B cell (primary cell): ENCODE data around the gene CAMSAP2. TPM values are rescaled to one million over a fixed set of nuclear protein-coding genes. Genes with fewer than 3 reads are reported as not detected.

ENCODE experiments used
- ATAC-seq: fragments of 200-7000 bp; cut with Tn5 transposase; one replicate; pipeline ENCODE4 v1.10.0; 2021; ENCODE audit warnings: low read depth, mild to moderate bottlenecking, moderate number of reproducible peaks, moderate library complexity
- CTCF ChIA-PET: fragments of 350-600 bp; sonication (Branson Sonifier 250); formaldehyde crosslinking; loops from one replicate; lab custom pipeline; 2021; ENCODE audit warnings: antibody characterized with exemption, inconsistent platforms; lab: Charles Lee
- POLR2A ChIA-PET: fragments of 350-600 bp; sonication (Branson Sonifier 250); formaldehyde crosslinking; loops from one replicate; lab custom pipeline; 2021; ENCODE audit warnings: antibody characterized with exemption; lab: Charles Lee
- DNase-seq: peaks from one replicate; pipeline ENCODE4 v3.0.0; 2013
- H2AFZ ChIP-seq: 2 replicates; pipeline ENCODE4 v1.6.1; 2012; ENCODE audit warnings: mild to moderate bottlenecking, low read depth, low read length; ENCODE audit not compliant: insufficient read depth, poor library complexity, severe bottlenecking
- H3K27ac ChIP-seq, 2 donors: 1 replicate in 1 of 2; 2 replicates in 1 of 2; pipeline ENCODE4 v1.5.1; 2012 to 2013; ENCODE audit warnings: low read length in 2 of 2, mild to moderate bottlenecking in 2 of 2, moderate library complexity in 1 of 2
- H3K27me3 ChIP-seq, 4 experiments: fragments of 200-600 bp in 1 of 4; sonication (generic) in 1 of 4; replicated peaks in 1 of 4; 1 replicate in 2 of 4; 2 replicates in 2 of 4; pipeline versions ENCODE4 v1.6.1 to v1.7.0; 2013 to 2016; ENCODE audit warnings: low read length in 3 of 4, mild to moderate bottlenecking in 2 of 4, mixed read lengths in 1 of 4, moderate library complexity in 1 of 4; ENCODE audit not compliant: insufficient read depth in 4 of 4, control insufficient read depth in 3 of 4; ENCODE audit errors: control extremely low read depth in 1 of 4
- H3K36me3 ChIP-seq, 2 experiments: replicated peaks in 1 of 2; 1 replicate in 1 of 2; 2 replicates in 1 of 2; pipeline versions ENCODE4 v1.6.1 to v1.7.1; 2013; ENCODE audit warnings: low read length in 1 of 2; ENCODE audit not compliant: insufficient read depth in 2 of 2, control insufficient read depth in 1 of 2; ENCODE audit errors: control extremely low read depth in 1 of 2, extremely low read depth in 1 of 2
- H3K4me1 ChIP-seq, 2 donors: fragments of 200-600 bp in 1 of 2; sonication (generic) in 1 of 2; 1 replicate in 1 of 2; 2 replicates in 1 of 2; pipeline versions ENCODE4 v1.5.1 to v1.6.1; 2013 to 2017; ENCODE audit warnings: low read length in 2 of 2; ENCODE audit not compliant: control insufficient read depth in 2 of 2, insufficient read depth in 2 of 2
- H3K4me2 ChIP-seq: replicated peaks from 2 replicates; pipeline ENCODE3; 2012; ENCODE audit warnings: mild to moderate bottlenecking, low read depth, low read length; ENCODE audit not compliant: poor library complexity, severe bottlenecking
- H3K4me3 ChIP-seq, 5 experiments: fragments of 200-600 bp in 1 of 5; sonication (generic) in 1 of 5; 1 replicate in 3 of 5; 2 replicates in 2 of 5; pipeline versions ENCODE4 v1.5.1 to v1.7.0; 2011 to 2016; ENCODE audit warnings: low read length in 4 of 5, mild to moderate bottlenecking in 4 of 5, low read depth in 2 of 5, control low read depth in 1 of 5, moderate library complexity in 1 of 5; ENCODE audit not compliant: insufficient read depth in 1 of 5; ENCODE audit errors: control extremely low read depth in 1 of 5, extremely low read depth in 1 of 5
- H3K79me2 ChIP-seq: fragments of 200-600 bp; sonication (generic); one replicate; pipeline ENCODE4 v1.6.0; 2016; ENCODE audit warnings: low read length; ENCODE audit not compliant: control insufficient read depth, insufficient read depth
- H3K9ac ChIP-seq: fragments of 200-600 bp; sonication (generic); 2 replicates; pipeline ENCODE4 v1.6.1; 2017; ENCODE audit warnings: mild to moderate bottlenecking, low read length, moderate library complexity
- H3K9me3 ChIP-seq, 3 donors: one replicate each; pipeline versions ENCODE4 v1.6.1 to v1.7.1; 2013; ENCODE audit warnings: low read length in 2 of 3; ENCODE audit not compliant: control insufficient read depth in 2 of 3, insufficient read depth in 1 of 3; ENCODE audit errors: control extremely low read depth in 1 of 3
- H4K20me1 ChIP-seq: 2 replicates; pipeline ENCODE4 v1.6.0; 2012; ENCODE audit warnings: mild to moderate bottlenecking, low read length; ENCODE audit not compliant: insufficient read depth, control insufficient read depth, poor library complexity, severe bottlenecking
- H3K27ac Mint-ChIP-seq: one replicate; pipeline ENCODE4 v1.8.0; 2021; ENCODE audit warnings: mixed read lengths
- H3K27me3 Mint-ChIP-seq: one replicate; pipeline ENCODE4 v1.8.0; 2021; ENCODE audit warnings: mixed read lengths
- H3K4me1 Mint-ChIP-seq: one replicate; pipeline ENCODE4 v1.8.0; 2021; ENCODE audit warnings: mixed read lengths
- H3K4me3 Mint-ChIP-seq: one replicate; pipeline ENCODE4 v1.8.0; 2021; ENCODE audit warnings: mixed read lengths
- H3K9me3 Mint-ChIP-seq: one replicate; pipeline ENCODE4 v1.8.0; 2022; ENCODE audit warnings: mixed read lengths; ENCODE audit not compliant: insufficient read depth
- CTCF ChIP-seq: fragments of 200-600 bp; IDR thresholded peaks from one replicate; pipeline ENCODE4 v1.8.0; 2022; ENCODE audit warnings: antibody characterized with exemption, mild to moderate bottlenecking
- EZH2 ChIP-seq: IDR thresholded peaks from 2 replicates; pipeline ENCODE4 v1.6.1; 2012; ENCODE audit warnings: borderline replicate concordance, low read depth, mild to moderate bottlenecking, moderate library complexity, low read length; ENCODE audit not compliant: insufficient read depth, poor library complexity, severe bottlenecking
- WGBS: methylation state at CpG from one replicate; pipeline ENCODE4 v1.1.5; 2013; ENCODE audit warnings: missing lambda C conversion rate; ENCODE audit not compliant: insufficient coverage; 5-methylcytosine and 5-hydroxymethylcytosine counted together
- intact Hi-C: fragments of 100-400 bp; cut with micrococcal nuclease; formaldehyde crosslinking; loops from one replicate; pipeline ENCODE4 v1.10.0; 2022
- polyA plus RNA-seq: library from polyadenylated mRNA; depleted of rRNA; stranded (reverse); fragments of >200 nt; gene quantifications from 2 replicates; pipeline ENCODE4 v1.2.3, GENCODE V29; 2012
- total RNA-seq, 2 donors: library from RNA; stranded (reverse); fragments of 120-200 nt in 1 of 2; gene quantifications; 1 replicate in 1 of 2; 2 replicates in 1 of 2; pipeline versions ENCODE4 v1.2.3 to v1.2.4, GENCODE V29; 2013 to 2022

CAMSAP2 gene
- total and polyA plus RNA-seq, 2 donors (not counting 1 experiment from before 2014, with no cell fraction given), result 0.10 to 2.1 TPM

GRCh38 chr1:200850554-200850953, 111.9 kb downstream of the CAMSAP2 start:
- ATAC-seq, result no peak

GRCh38 chr1:200856716-200857357, 118.1 kb downstream of the CAMSAP2 start:
- WGBS, result no CpG with 5 or more reads among the region's 2 CpGs

More at GRCh38 chr1:200850554-200850953, 111.9 kb downstream of the CAMSAP2 start:
- no peak overlapping the region for H2AFZ ChIP-seq
- Mint-ChIP-seq H3K27ac (no peak overlapping the region), H3K9me3 (no peaks in the 10 kb centered on the region), H3K4me1 (no peaks in the 10 kb centered on the region), H3K4me3 (no peak overlapping the region), H3K27me3 (peaks cover 3% of the 10 kb centered on the region)
- POLR2A ChIA-PET, result no interaction called here
- CTCF ChIA-PET, result interaction anchor here (1.4 kb wide), 1 partner anchor 13 kb away, joined by 4 read pairs; no protein-coding TSS in a partner anchor
- intact Hi-C loops, result no loop called here
- no peak overlapping the region for H3K27ac ChIP-seq
- TF ChIP-seq EZH2 (no peak), CTCF (no peak)
- H3K79me2 ChIP-seq, result no peaks in the 10 kb centered on the region
- no peak overlapping the region for H3K4me3 ChIP-seq
- H3K4me1 ChIP-seq, result no peaks in the 10 kb centered on the region
- H3K9ac ChIP-seq, result no peak overlapping the region
- no peaks in the 10 kb centered on the region for H3K9me3 ChIP-seq
- DNase-seq, result no peak
- no peaks in the 10 kb centered on the region for H3K27me3 ChIP-seq
- no peak overlapping the region for H3K4me2 ChIP-seq
- no peaks in the 10 kb centered on the region for H4K20me1 ChIP-seq
- no peaks in the 10 kb centered on the region for H3K36me3 ChIP-seq

More at GRCh38 chr1:200856716-200857357, 118.1 kb downstream of the CAMSAP2 start:
- H2AFZ ChIP-seq, result no peak overlapping the region
- no peaks in the 10 kb centered on the region for H3K4me1 Mint-ChIP-seq
- no peaks in the 10 kb centered on the region for H3K4me1 ChIP-seq
- H3K4me3 ChIP-seq, result no peak overlapping the region
- TF ChIP-seq EZH2 (no peak), CTCF (no peak)
- ATAC-seq (no peak), DNase-seq (no peak)
- H3K9ac ChIP-seq, result no peak overlapping the region
- H3K4me3 Mint-ChIP-seq, result no peak overlapping the region
- intact Hi-C loops, result no loop called here
- no peaks in the 10 kb centered on the region for H3K27me3 Mint-ChIP-seq
- H3K27ac ChIP-seq, result no peak overlapping the region
- H3K9me3 ChIP-seq, result no peaks in the 10 kb centered on the region
- POLR2A ChIA-PET, result no interaction called here
- no peak overlapping the region for H3K4me2 ChIP-seq
- H4K20me1 ChIP-seq, result no peaks in the 10 kb centered on the region
- CTCF ChIA-PET, result no interaction called here
- no peaks in the 10 kb centered on the region for H3K27me3 ChIP-seq
- no peaks in the 10 kb centered on the region for H3K36me3 ChIP-seq
- no peaks in the 10 kb centered on the region for H3K79me2 ChIP-seq
- no peaks in the 10 kb centered on the region for H3K9me3 Mint-ChIP-seq
- no peak overlapping the region for H3K27ac Mint-ChIP-seq
